Activated naive CD4-positive, alpha-beta T cell treated with anti-CD3 and anti-CD28 coated beads for 36 hours (primary cell): ENCODE data around the gene TBC1D10A. TPM values are rescaled to one million over a fixed set of nuclear protein-coding genes. Genes with fewer than 3 reads are reported as not detected.

ENCODE experiments used
- CTCF ChIA-PET: fragments of 350-600 bp; sonication (Branson Sonifier 250); formaldehyde crosslinking; loops from one replicate; lab custom pipeline; 2021; ENCODE audit warnings: antibody characterized with exemption; lab: Charles Lee
- DNase-seq: peaks from one replicate; pipeline ENCODE4 v3.0.0-alpha.2; 2020
- H3K27ac Mint-ChIP-seq: one replicate; pipeline ENCODE4 v1.8.0; 2021; ENCODE audit warnings: mild to moderate bottlenecking, mixed read lengths
- H3K27me3 Mint-ChIP-seq: one replicate; pipeline ENCODE4 v1.8.0; 2021; ENCODE audit warnings: low read depth, mixed read lengths
- H3K36me3 Mint-ChIP-seq: one replicate; pipeline ENCODE4 v1.8.0; 2021; ENCODE audit warnings: low read depth, mixed read lengths
- H3K4me1 Mint-ChIP-seq: one replicate; pipeline ENCODE4 v1.8.0; 2021; ENCODE audit warnings: low read depth, mixed read lengths
- H3K4me3 Mint-ChIP-seq: one replicate; pipeline ENCODE4 v1.8.0; 2021; ENCODE audit warnings: mild to moderate bottlenecking, moderate library complexity, mixed read lengths
- H3K9me3 Mint-ChIP-seq: one replicate; pipeline ENCODE4 v1.8.0; 2021; ENCODE audit warnings: mixed read lengths
- intact Hi-C: fragments of 100-400 bp; cut with micrococcal nuclease; formaldehyde crosslinking; loops from one replicate; pipeline ENCODE4 v1.15.1; 2023
- total RNA-seq, 2 experiments: library from RNA; stranded (reverse); gene quantifications; one replicate each; pipeline ENCODE4 v1.2.3, GENCODE V29; 2021

The TBC1D10A gene
- total RNA-seq, 2 experiments from 2014 or later, result 19.4 to 21.4 TPM

DNA sequence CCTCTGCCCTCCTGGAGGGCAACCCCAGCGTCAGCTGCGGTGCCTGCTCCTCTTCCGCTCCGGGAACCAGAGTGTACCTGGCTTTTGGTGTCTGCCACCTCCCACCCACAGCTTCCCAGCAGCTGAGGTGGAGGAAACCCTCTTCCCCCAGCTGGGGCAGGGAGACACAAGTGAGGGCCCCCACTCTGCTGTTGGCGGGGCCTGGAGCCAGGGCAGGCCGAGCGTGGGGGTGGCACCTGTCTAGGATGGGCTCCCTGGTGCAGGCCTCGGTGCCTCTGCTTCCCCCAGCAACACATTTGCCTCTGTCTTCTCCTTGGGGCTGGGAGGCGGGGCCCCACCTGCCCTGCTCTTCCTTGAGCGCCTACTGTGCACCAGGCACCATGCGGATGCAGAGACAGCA lies 66.5 kb downstream of the TBC1D10A start:
- no peak for DNase-seq
- intact Hi-C loops, result loop anchor here (10.0 kb wide), 1 partner anchor 655 kb away; the partner anchor contains the start of gene NF2
- no peaks in the 10 kb centered on the region for H3K9me3 Mint-ChIP-seq
- CTCF ChIA-PET, result interaction anchor here (0.5 to 2.9 kb wide), 7 partner anchors 10 to 1506 kb away, joined by 3 to 12 read pairs (median 4); no protein-coding TSS in a partner anchor
- H3K27ac Mint-ChIP-seq, result no peak overlapping the region
- H3K4me3 Mint-ChIP-seq, result no peak overlapping the region
- peaks cover 21% of the 10 kb centered on the region for H3K36me3 Mint-ChIP-seq
- H3K27me3 Mint-ChIP-seq, result no peaks in the 10 kb centered on the region
- H3K4me1 Mint-ChIP-seq, result peaks cover 34% of the 10 kb centered on the region

- Mint-ChIP-seq H3K36me3 (no peaks in the 10 kb centered on the region), H3K27me3 (no peaks in the 10 kb centered on the region), H3K27ac (no peak overlapping the region), H3K4me3 (no peak overlapping the region), H3K4me1 (peaks cover 30% of the 10 kb centered on the region), H3K9me3 (no peaks in the 10 kb centered on the region)
- no peak for DNase-seq
- intact Hi-C loops, result no loop called here
- CTCF ChIA-PET, result interaction anchor here (0.6 to 2.4 kb wide), 8 partner anchors 9 to 161 kb away, joined by 3 to 21 read pairs (median 4); partner anchors contain the start of gene CASTOR1
These were observed 72.4 kb downstream of the TBC1D10A start for GRCh38 chr22:30254314-30254713.

- Mint-ChIP-seq H3K9me3 (no peaks in the 10 kb centered on the region), H3K27me3 (no peaks in the 10 kb centered on the region), H3K27ac (no peak overlapping the region), H3K36me3 (no peaks in the 10 kb centered on the region), H3K4me3 (no peak overlapping the region), H3K4me1 (peaks cover 34% of the 10 kb centered on the region)
- CTCF ChIA-PET, result interaction anchor here (1.1 to 1.9 kb wide), 3 partner anchors 10 to 160 kb away, joined by 3 to 4 read pairs (median 4); no protein-coding TSS in a partner anchor
- intact Hi-C loops, result no loop called here
- no peak for DNase-seq
These were observed 73.4 kb downstream of the TBC1D10A start for GRCh38 chr22:30253205-30253852.

- CTCF ChIA-PET, result interaction anchor here (1.4 kb wide), 1 partner anchor 11 kb away, joined by 3 read pairs; no protein-coding TSS in a partner anchor
- no peaks in the 10 kb centered on the region for H3K9me3 Mint-ChIP-seq
- no peaks in the 10 kb centered on the region for H3K36me3 Mint-ChIP-seq
- no peak overlapping the region for H3K4me3 Mint-ChIP-seq
- intact Hi-C loops, result no loop called here
- no peak for DNase-seq
- peaks cover 38% of the 10 kb centered on the region for H3K4me1 Mint-ChIP-seq
- H3K27ac Mint-ChIP-seq, result no peak overlapping the region
- no peaks in the 10 kb centered on the region for H3K27me3 Mint-ChIP-seq
These were observed 74.1 kb downstream of the TBC1D10A start for GRCh38 chr22:30252411-30253204.

DNA sequence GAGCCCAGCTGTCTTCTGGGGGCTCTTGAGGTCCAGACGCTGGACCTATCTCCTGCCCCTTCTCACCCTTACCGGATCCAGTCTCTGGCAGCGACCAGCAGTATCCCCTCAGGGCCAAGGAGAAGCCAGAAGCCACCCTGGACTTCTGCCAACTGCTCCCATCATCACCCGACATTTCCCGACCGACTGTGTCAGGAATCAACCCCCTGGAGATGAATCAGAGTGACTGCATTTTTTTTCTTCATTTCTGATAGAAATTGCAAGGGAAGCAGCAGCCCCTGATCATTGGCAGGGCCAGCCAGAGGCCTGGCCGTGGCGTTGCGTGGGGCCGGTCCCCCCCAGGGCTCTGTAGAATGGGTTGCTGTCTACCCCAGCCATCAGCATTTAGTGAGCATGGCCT lies 75.0 kb downstream of the TBC1D10A start:
- DNase-seq, result no peak
- intact Hi-C loops, result no loop called here
- Mint-ChIP-seq H3K36me3 (no peaks in the 10 kb centered on the region), H3K27ac (no peak overlapping the region), H3K9me3 (no peaks in the 10 kb centered on the region), H3K4me3 (no peak overlapping the region), H3K4me1 (peaks cover 46% of the 10 kb centered on the region), H3K27me3 (no peaks in the 10 kb centered on the region)
- CTCF ChIA-PET, result interaction anchor here (0.8 kb wide), 1 partner anchor 36 kb away, joined by 4 read pairs; no protein-coding TSS in a partner anchor

DNA sequence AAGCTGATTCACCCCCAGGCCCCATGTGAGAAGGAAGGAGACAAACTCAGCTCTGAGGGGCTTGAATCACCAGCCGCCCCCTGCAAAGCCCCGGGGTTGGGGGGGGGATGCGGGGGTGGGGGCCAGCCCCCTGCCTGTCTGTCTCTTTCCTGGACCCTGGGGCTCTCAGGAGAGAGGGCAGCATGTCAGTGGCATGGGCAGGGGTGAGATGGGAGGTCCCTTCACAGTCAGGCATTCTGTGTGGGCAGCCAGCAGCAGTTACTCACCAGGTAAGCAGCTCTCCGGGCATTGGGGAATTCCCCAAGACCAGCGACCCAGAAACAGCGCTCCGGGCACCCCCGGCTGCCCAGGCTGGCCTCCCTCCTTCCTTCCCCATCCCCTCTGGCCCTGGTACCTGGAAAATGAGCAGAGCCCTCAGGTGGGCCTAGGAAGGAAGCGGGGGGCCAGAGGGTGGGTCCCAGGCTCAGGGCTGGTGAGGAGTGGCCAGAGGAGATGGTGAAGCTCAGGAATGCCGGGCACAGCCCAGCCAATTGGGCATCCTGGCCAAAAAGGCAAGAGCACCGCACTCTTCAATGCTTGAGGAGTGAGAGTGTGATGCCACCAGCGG lies 76.0 kb downstream of the TBC1D10A start:
- Mint-ChIP-seq H3K4me1 (peaks cover 48% of the 10 kb centered on the region), H3K27me3 (no peaks in the 10 kb centered on the region), H3K9me3 (no peaks in the 10 kb centered on the region), H3K4me3 (no peak overlapping the region), H3K36me3 (peaks cover 7% of the 10 kb centered on the region), H3K27ac (no peak overlapping the region)
- intact Hi-C loops, result no loop called here
- CTCF ChIA-PET, result interaction anchor here (0.6 to 1.7 kb wide), 6 partner anchors 10 to 502 kb away, joined by 3 to 6 read pairs (median 4); no protein-coding TSS in a partner anchor
- DNase-seq, result peak; percentile 57

DNA sequence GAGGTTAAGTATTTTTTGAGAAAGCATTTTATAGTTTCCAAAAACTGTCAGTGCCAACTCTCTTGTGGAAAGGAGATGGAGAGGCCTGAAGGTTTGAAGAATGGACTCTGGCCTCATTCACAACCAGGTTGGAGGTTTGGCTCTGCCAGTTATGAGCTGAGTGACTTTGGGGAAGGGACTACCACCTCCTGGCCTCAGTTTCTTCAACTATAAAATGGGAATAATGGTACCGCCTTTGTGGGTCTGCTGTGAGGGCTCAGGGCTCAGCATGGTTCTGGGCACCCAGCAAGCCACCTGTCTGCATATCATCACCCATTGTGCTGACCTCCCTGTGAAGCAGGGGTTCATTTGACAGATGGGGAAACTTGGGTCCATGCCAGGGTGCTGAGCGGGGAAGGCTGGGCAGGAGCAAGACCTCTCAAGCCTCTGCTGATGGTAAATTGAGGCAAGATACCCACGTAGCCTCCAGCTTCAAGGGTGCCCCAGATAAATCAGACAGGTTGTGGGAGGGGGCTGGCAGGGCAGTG lies 76.6 kb downstream of the TBC1D10A start:
- no peak for DNase-seq
- CTCF ChIA-PET, result interaction anchor here (0.6 to 1.7 kb wide), 4 partner anchors 10 to 501 kb away, joined by 3 to 6 read pairs (median 4); no protein-coding TSS in a partner anchor
- Mint-ChIP-seq H3K4me1 (peaks cover 50% of the 10 kb centered on the region), H3K27ac (no peak overlapping the region), H3K9me3 (no peaks in the 10 kb centered on the region), H3K4me3 (no peak overlapping the region), H3K27me3 (no peaks in the 10 kb centered on the region), H3K36me3 (peaks cover 14% of the 10 kb centered on the region)
- intact Hi-C loops, result no loop called here

DNA sequence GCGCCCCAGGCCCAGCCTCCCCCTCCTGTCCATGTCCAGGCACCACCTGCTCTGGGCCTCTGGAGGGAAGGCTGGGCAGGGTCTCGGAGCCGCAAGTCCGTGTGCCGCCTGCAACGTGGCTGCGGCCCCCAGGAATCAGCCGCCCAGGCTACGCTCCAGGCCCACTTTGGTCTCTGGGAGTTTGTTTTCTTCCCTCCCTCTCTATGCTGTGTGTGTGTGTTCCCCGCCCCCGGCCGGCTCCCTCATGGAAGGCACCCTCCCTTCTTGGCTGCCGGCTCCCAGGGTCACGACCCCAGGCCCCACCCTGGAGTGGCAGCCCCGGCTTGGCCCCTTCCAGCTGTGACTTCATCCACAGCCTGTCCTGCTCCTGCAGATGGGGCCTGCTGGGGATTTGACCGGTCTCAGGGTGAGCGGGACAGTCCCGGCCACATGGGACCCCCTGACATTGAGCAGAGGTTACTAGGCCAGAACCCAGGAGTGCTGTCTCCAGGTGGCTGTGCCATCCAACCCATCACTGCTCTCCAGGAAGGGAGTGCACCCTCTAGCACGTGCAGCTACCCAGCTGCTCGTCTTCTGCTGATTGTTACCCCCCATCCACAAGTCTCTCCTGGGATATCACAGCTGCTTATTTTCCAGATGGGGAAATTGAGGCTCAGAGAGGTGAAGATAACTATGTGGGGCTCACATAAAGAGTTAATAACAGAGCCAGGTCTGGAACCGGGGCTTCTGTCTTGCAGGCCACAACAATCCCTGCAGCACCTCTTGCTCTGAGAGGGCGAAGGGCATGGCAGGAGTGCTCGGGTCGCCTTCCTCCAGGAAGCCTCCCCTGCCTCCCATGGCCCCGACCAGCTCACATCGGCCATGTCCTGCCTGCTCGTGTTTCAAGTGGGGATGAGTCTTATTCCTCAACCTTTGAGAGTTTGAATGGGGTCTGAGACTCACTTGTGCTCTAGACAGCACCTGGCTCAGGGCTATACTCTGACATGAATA lies 77.4 kb downstream of the TBC1D10A start:
- CTCF ChIA-PET, result interaction anchor here (1.7 kb wide), 1 partner anchor 14 kb away, joined by 6 read pairs; no protein-coding TSS in a partner anchor
- Mint-ChIP-seq H3K27ac (peak overlapping the region; percentile 68), H3K4me3 (no peak overlapping the region), H3K4me1 (peaks cover 54% of the 10 kb centered on the region), H3K27me3 (no peaks in the 10 kb centered on the region), H3K9me3 (no peaks in the 10 kb centered on the region), H3K36me3 (peaks cover 21% of the 10 kb centered on the region)
- DNase-seq, result no peak
- intact Hi-C loops, result no loop called here

GRCh38 chr22:30248484-30248883 lies 78.3 kb downstream of the TBC1D10A start:
- DNase-seq, result no peak
- CTCF ChIA-PET, result no interaction called here
- H3K4me1 Mint-ChIP-seq, result peaks cover 63% of the 10 kb centered on the region
- H3K4me3 Mint-ChIP-seq, result peak overlapping the region; percentile 36
- H3K9me3 Mint-ChIP-seq, result no peaks in the 10 kb centered on the region
- intact Hi-C loops, result no loop called here
- H3K27me3 Mint-ChIP-seq, result no peaks in the 10 kb centered on the region
- H3K27ac Mint-ChIP-seq, result peak overlapping the region; percentile 68
- peaks cover 30% of the 10 kb centered on the region for H3K36me3 Mint-ChIP-seq

GRCh38 chr22:30247974-30248373 lies 78.8 kb downstream of the TBC1D10A start:
- Mint-ChIP-seq H3K4me3 (peak overlapping the region; percentile 36), H3K9me3 (no peaks in the 10 kb centered on the region), H3K4me1 (peaks cover 67% of the 10 kb centered on the region), H3K27ac (peak overlapping the region; percentile 68), H3K27me3 (no peaks in the 10 kb centered on the region), H3K36me3 (peaks cover 35% of the 10 kb centered on the region)
- intact Hi-C loops, result no loop called here
- no peak for DNase-seq
- CTCF ChIA-PET, result no interaction called here

DNA sequence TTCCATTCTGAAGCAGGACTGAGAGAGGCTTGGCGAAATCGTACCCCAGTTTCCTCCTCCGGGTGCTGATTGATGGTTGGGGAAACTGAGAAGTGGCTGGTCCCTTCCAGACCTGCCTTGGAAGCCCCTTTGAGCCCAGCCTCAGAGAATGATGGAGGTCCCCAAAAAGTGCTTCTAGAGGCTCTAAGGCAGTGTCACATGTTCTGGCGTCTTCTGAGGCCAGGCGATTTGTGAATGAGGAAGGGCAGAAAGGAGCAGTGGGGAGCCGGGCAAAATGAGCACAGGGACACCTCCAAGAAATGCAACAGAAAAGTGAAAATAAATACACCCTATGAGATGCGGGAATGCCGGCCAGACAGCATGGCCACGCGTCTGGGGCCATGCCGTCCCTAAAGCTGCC lies 79.2 kb downstream of the TBC1D10A start:
- Mint-ChIP-seq H3K4me3 (peak overlapping the region; percentile 98), H3K9me3 (no peaks in the 10 kb centered on the region), H3K27ac (peak overlapping the region; percentile 90), H3K36me3 (peaks cover 39% of the 10 kb centered on the region), H3K4me1 (peaks cover 67% of the 10 kb centered on the region), H3K27me3 (no peaks in the 10 kb centered on the region)
- intact Hi-C loops, result no loop called here
- no peak for DNase-seq
- CTCF ChIA-PET, result no interaction called here
